Measurements from ENCODE around the gene DAZAP1.
A peak's percentile ranks its signal among the peaks of the same experiment; 100 is the strongest.

The DAZAP1 gene

DNA sequence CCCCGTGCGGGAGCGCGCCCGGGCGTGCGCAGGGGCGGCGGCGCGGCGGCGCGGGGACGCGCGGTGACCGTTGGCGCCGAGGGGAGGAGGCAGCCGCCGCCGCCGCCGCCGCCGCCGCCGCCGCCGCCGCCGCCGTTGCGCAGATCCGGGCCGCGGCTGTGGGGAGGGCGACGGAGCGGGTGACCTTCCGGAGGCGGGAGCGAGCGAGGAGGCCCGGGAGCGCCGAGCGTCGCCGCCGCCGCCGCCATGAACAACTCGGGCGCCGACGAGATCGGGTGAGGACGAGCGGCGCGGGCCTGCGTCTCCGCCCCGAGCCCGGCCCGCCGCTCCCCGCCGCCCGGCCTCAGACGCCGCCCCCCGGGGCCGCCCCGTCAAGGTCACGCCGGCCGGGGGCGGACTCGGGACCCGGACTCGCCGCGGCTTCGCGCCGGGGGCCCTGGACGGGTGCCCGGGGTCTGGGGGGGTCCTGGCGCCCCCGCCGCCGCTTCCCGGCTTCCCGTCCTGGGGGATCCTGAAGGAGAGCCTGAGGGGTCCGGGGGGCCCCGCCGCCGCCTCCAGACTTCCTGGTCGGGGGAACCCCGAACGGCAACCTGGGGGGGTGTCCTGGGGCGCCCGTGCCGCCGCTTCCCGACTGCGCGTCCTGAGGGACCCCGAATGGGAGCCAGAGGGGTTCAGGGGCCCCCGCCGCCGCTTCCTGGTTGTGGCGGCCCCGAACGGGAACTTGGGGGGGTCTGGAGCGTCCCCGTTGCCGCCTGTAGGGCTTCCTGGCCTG is at the start of gene DAZAP1:
Gene DAZAP1 (plus strand): TSS at position 59 of the 772 bp plus-strand sequence. CDS start 188 bp downstream, at position 247.
- Mint-ChIP-seq H3K27me3 (peaks cover 14% of the 10 kb centered on the region), H3K36me3 (peaks cover 24% of the 10 kb centered on the region), H3K4me1 (peaks cover 58% of the 10 kb centered on the region), H3K4me3 (peak within 1 kb of the TSS; percentile 91), H3K9me3 (no peaks in the 10 kb centered on the region), H3K27ac (peak within 1 kb of the TSS; percentile 92)
- peak; percentile 67 for ATAC-seq

GRCh38 chr19:1360126-1360817 is 47.1 kb upstream of the DAZAP1 start:
- no peaks in the 10 kb centered on the region for H3K9me3 Mint-ChIP-seq
- H3K36me3 Mint-ChIP-seq: peaks cover 67% of the 10 kb centered on the region
- H3K4me1 Mint-ChIP-seq: peaks cover 49% of the 10 kb centered on the region
- H3K27me3 Mint-ChIP-seq: no peaks in the 10 kb centered on the region
- no peak for ATAC-seq
- no peak overlapping the region for H3K4me3 Mint-ChIP-seq
- H3K27ac Mint-ChIP-seq: no peak overlapping the region

GRCh38 chr19:1360818-1361461 is 46.4 kb upstream of the DAZAP1 start:
- no peaks in the 10 kb centered on the region for H3K9me3 Mint-ChIP-seq
- H3K4me3 Mint-ChIP-seq: no peak overlapping the region
- peaks cover 43% of the 10 kb centered on the region for H3K4me1 Mint-ChIP-seq
- H3K36me3 Mint-ChIP-seq: peaks cover 67% of the 10 kb centered on the region
- no peak overlapping the region for H3K27ac Mint-ChIP-seq
- ATAC-seq: no peak
- no peaks in the 10 kb centered on the region for H3K27me3 Mint-ChIP-seq

DNA sequence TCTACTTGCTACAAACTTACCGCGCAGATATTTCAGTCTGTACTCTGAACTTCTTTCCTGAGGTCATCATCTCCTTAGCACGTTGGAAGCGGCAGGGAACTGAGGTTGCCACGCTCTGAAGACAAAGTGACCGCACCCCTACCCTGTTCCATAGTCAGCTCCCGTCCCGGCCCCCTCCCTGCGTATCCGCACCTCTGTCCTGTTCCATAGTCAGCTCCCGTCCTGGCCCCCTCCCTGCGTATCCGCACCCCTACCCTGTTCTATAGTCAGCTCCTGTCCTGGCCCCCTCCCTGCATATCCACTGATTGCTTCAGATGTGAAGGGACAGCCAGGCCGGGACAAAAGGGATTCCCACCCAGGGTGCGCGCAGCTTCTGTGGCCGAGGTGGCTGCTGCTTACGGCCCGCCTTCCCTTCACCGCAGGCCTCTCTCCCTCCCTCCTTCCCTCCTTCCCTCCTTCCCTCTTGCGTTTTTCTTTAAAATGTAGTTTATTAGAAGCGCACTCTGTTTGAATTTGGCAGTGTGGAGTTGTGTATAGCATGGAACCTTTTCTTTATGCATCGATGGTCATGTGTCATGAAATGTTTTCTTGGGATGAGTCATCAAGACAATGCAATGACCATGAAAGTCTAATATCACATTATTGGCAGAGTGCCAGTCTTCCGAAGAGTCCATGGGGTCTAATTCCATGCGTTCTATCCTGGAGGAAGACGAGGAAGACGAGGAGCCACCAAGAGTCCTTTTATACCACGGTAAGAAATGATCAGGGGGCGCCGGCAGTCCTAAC is 45.6 kb upstream of the DAZAP1 start:
- no peaks in the 10 kb centered on the region for H3K27me3 Mint-ChIP-seq
- peaks cover 39% of the 10 kb centered on the region for H3K4me1 Mint-ChIP-seq
- no peak overlapping the region for H3K4me3 Mint-ChIP-seq
- peaks cover 68% of the 10 kb centered on the region for H3K36me3 Mint-ChIP-seq
- ATAC-seq: no peak
- no peak overlapping the region for H3K27ac Mint-ChIP-seq
- H3K9me3 Mint-ChIP-seq: no peaks in the 10 kb centered on the region

DNA sequence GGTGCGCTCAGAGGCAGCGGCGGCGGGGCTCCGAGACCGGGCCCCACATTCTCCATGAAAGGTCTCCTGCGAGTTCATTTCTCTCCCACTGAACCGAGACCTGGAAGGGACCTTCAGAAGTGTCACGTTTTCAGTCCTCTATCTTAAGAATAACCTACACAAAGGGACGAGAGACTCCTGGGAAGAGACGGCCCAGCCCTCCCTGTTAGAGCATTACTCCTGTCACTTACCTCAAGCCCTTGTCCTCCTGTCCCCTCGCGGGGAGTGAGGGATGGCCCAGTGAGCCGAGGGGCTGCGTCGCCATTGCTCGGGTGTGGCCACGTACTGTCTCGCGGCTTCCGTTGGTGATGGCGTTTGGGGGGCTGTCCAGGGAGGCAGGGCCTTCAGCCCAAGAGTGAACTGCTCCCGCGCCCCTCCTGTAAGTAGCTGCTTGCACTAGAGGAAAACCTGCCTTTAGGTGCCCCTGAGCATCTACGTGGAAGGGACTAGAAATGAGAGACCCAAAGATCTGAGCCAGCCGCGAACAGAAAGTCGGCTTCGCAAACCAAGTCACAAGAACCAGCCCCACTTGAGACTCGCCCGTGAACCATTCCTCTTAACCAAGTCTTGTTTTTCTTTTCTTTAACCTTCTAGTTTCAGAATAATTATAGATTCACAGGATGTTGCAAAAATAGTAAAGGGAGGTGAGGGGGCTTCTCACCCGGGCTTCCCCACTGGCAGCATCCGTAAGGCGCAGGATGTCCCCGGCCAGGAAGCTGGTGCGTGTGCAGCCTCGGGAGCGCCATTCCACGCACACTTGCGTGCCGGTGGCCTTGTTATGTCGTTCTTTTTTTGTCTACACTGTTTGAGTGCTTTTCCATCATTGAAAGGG is 44.8 kb upstream of the DAZAP1 start:
- H3K4me3 Mint-ChIP-seq: peak overlapping the region; percentile 15
- ATAC-seq: no peak
- no peaks in the 10 kb centered on the region for H3K27me3 Mint-ChIP-seq
- no peak overlapping the region for H3K27ac Mint-ChIP-seq
- H3K4me1 Mint-ChIP-seq: peaks cover 39% of the 10 kb centered on the region
- H3K9me3 Mint-ChIP-seq: no peaks in the 10 kb centered on the region
- H3K36me3 Mint-ChIP-seq: peaks cover 68% of the 10 kb centered on the region

DNA sequence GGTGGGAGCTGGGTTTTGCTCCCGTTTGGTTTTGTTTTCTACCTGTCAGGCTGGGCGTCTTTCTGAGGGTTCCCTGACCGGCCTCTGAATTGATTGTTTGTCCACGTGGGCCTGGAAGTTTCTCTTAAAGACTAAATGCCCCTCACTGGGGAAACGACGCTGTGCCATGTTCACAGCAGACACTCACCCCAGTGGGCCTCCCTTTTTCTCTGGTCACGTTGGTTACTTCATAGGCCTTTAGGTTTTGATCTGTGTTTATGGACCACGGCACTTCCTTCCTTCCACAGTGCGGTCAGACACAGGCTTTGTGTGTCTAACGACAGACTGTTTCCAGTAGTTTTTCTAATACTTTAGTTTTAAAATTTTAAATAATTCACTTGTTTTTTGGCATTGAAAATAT is 43.8 kb upstream of the DAZAP1 start:
- H3K4me1 Mint-ChIP-seq: peaks cover 39% of the 10 kb centered on the region
- ATAC-seq: peak; percentile 63
- peak overlapping the region; percentile 21 for H3K4me3 Mint-ChIP-seq
- H3K36me3 Mint-ChIP-seq: peaks cover 58% of the 10 kb centered on the region
- H3K27me3 Mint-ChIP-seq: no peaks in the 10 kb centered on the region
- no peak overlapping the region for H3K27ac Mint-ChIP-seq
- no peaks in the 10 kb centered on the region for H3K9me3 Mint-ChIP-seq

DNA sequence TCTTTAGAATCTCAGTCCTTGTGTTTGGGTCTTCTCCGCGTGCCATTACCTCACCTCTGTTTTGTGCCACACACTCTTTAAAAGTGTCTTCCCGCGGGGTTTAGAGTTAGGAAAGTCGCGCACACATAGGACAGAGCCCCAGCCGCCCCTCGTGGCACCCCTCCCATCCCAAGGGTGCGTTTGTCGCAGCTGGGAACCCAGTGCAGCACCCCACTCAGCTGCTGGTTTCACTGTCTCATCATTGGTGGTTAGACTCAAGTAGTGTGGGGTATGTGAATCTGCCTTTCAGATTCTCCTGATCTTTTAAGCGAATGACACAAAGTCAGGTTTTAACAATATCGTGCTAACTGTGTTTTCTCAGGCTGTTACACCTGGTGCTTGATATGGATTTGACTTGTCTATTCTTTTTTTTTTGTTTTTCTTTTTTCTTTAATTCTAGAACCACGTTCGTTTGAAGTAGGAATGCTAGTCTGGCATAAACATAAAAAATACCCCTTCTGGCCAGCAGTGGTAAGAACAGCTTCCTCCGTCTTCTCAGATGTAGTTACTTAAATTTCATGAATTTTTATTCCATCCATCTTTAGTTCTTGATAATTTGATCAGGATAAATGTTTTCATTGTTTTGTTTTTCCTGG is 43.2 kb upstream of the DAZAP1 start:
- peaks cover 39% of the 10 kb centered on the region for H3K4me1 Mint-ChIP-seq
- H3K27ac Mint-ChIP-seq: no peak overlapping the region
- H3K27me3 Mint-ChIP-seq: no peaks in the 10 kb centered on the region
- peak overlapping the region; percentile 26 for H3K4me3 Mint-ChIP-seq
- no peak for ATAC-seq
- H3K36me3 Mint-ChIP-seq: peaks cover 52% of the 10 kb centered on the region
- no peaks in the 10 kb centered on the region for H3K9me3 Mint-ChIP-seq

- Mint-ChIP-seq H3K27ac (no peak overlapping the region), H3K27me3 (no peaks in the 10 kb centered on the region), H3K9me3 (no peaks in the 10 kb centered on the region), H3K4me1 (peaks cover 39% of the 10 kb centered on the region), H3K36me3 (peaks cover 49% of the 10 kb centered on the region), H3K4me3 (no peak overlapping the region)
- ATAC-seq: no peak
Observed at GRCh38 chr19:1365319-1366269, 41.8 kb upstream of the DAZAP1 start.

DNA sequence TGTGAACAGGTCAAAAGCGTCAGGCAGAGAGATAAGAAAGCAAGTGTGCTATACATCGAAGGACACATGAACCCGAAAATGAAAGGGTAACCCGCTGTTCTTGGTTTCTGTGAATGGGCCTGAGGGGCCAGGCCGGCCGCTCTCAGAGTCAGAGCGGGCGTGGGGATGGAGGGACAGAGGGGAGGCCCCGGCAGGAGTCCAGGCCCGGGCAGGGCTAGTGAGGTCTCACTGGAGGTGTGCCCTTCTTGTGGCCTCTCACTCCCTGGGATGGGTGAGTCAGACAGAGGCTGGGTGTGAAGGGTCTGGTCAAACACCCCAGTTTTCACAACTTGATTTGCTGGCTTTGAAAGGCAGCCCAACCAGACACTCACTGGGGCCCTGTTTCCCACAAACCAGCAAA is 41.1 kb upstream of the DAZAP1 start:
- H3K27ac Mint-ChIP-seq: no peak overlapping the region
- no peaks in the 10 kb centered on the region for H3K27me3 Mint-ChIP-seq
- H3K36me3 Mint-ChIP-seq: peaks cover 43% of the 10 kb centered on the region
- no peaks in the 10 kb centered on the region for H3K9me3 Mint-ChIP-seq
- no peak overlapping the region for H3K4me3 Mint-ChIP-seq
- no peak for ATAC-seq
- H3K4me1 Mint-ChIP-seq: peaks cover 32% of the 10 kb centered on the region

DNA sequence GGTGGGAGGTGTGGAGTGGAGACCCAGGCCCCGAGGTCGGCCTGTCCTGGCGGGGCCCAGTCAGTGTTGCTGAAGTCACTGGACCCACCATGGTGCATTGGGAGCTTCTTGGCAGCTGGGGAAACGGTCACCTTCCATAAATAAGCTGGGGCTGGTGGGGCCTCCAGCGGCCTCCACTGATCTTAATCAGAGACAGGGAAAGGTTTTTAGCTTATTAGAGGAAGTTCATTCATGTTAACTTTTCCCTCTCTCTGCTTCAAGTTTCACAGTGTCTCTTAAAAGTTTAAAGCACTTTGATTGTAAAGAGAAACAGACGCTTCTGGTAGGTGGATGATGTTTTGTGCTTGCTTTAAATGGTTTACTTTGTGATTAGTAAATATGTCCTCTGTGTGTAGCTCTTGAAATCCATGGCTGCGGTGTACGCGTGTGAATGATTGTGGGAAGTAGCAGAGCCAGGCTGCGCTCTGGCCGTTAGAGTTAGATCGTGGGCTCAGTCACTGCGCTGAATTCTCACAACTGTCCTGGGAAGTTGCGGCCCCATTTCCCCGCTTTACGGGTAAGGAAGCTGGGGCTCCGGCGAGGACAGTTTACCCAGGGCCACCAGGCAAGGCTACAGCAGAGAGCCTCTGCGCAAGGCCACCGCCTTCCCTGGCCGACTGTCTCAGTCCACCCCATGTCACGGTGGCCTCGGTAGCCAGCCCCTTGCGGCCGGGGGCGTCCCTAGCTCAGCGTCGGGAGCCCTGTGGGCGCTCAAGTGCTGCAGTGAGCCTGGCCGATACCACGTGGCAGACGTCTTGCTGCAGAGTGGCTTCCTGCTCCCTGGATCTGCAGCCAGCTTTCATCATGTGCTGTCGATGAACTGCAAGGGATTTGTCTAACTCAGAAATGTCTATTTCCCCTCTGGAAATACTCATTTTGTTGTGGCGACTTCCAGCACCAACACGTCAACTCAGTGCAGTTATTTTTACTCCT is 40.2 kb upstream of the DAZAP1 start:
- no peak for ATAC-seq

GRCh38 chr19:1369214-1369805 is 38.1 kb upstream of the DAZAP1 start:
- Mint-ChIP-seq H3K4me3 (no peak overlapping the region), H3K36me3 (peaks cover 30% of the 10 kb centered on the region), H3K4me1 (peaks cover 2% of the 10 kb centered on the region), H3K27ac (no peak overlapping the region), H3K9me3 (no peaks in the 10 kb centered on the region), H3K27me3 (no peaks in the 10 kb centered on the region)
- ATAC-seq: no peak

More for the DNA sequence above, 40.2 kb upstream of the DAZAP1 start:
- Mint-ChIP-seq H3K36me3 (peaks cover 34% of the 10 kb centered on the region), H3K27me3 (no peaks in the 10 kb centered on the region), H3K4me1 (peaks cover 23% of the 10 kb centered on the region), H3K9me3 (no peaks in the 10 kb centered on the region), H3K27ac (no peak overlapping the region), H3K4me3 (no peak overlapping the region)

Data from stimulated activated memory B cell treated with anti-CD40 and anti-IgM and Interleukin-4, amounts not matched to agents 10 μg/mL and 1 μg/mL and 100 μg/mL, for 72 hours (primary cell).